K562 (cell line): ENCODE results near the gene NCOA3. TPM values are rescaled to one million over a fixed set of nuclear protein-coding genes. Genes with fewer than 3 reads are reported as not detected.

ENCODE experiments used
- ATAC-seq: fragments of 200-7000 bp; cut with Tn5 transposase; 3 replicates; pipeline ENCODE4 v1.9.1; 2020; ENCODE audit warnings: moderate library complexity
- BruUV-seq: library from RNA; stranded (reverse); fragments of 400-500 nt; replicated peaks from 2 replicates; lab custom pipeline; 2021; lab: Mats Ljungman, UMichigan
- CTCF ChIA-PET: fragments of 300-600 bp; formaldehyde crosslinking; extraction: SDS; loops from one replicate; lab custom pipeline; 2021; ENCODE audit warnings: low intra/inter-chr PET ratio; lab: Yijun Ruan, JAX
- POLR2A ChIA-PET: fragments of 300-600, 350-650 bp; sonication (Branson Sonifier 250); formaldehyde crosslinking; extraction: SDS; loops from one replicate; lab custom pipeline; 2021; ENCODE audit warnings: antibody characterized with exemption, inconsistent platforms; lab: Yijun Ruan, JAX
- DNase-seq, 4 experiments: peaks; one replicate each; pipeline versions ENCODE4 v3.0.0 to v3.0.0-alpha.2; 2011 to 2018; ENCODE audit warnings: low spot score in 3 of 4, mixed read lengths in 3 of 4; ENCODE audit errors: extremely low read depth in 1 of 4
- FAIRE-seq: peaks from 2 replicates; lab custom pipeline; 2011; peaks lifted over from hg19 to GRCh38; lab: Jason Lieb, UNC
- H2AFZ ChIP-seq: 2 replicates; pipeline ENCODE4 v1.6.0; 2011; ENCODE audit warnings: low read depth, low read length, control low read depth, inconsistent platforms
- H3K27ac ChIP-seq: fragments of 200-600 bp; 3 replicates; pipeline ENCODE4 v1.8.0; 2011; ENCODE audit warnings: low read depth, mild to moderate bottlenecking, control low read depth, inconsistent platforms, low read length, moderate library complexity, mixed read lengths; ENCODE audit errors: extremely low read depth
- H3K27me3 ChIP-seq, 2 experiments: fragments of 300-600 bp in 1 of 2; 2 replicates in 1 of 2; 3 replicates in 1 of 2; pipeline versions ENCODE4 v1.6.0 to v1.8.0; 2011; ENCODE audit warnings: inconsistent platforms in 2 of 2, low read length in 2 of 2, mild to moderate bottlenecking in 1 of 2, mixed read lengths in 1 of 2, moderate library complexity in 1 of 2; ENCODE audit not compliant: control insufficient read depth in 2 of 2, insufficient read depth in 2 of 2
- H3K36me3 ChIP-seq: fragments of 300-600 bp; 3 replicates; pipeline ENCODE4 v1.8.0; 2011; ENCODE audit warnings: mild to moderate bottlenecking, low read length, inconsistent platforms; ENCODE audit not compliant: control insufficient read depth, insufficient read depth
- H3K4me1 ChIP-seq, 2 experiments: fragments of 200-600 bp in 1 of 2; replicated peaks in 1 of 2; 2 replicates in 1 of 2; 3 replicates in 1 of 2; pipeline versions ENCODE4 v1.5.1 to v1.8.0; 2011; ENCODE audit warnings: inconsistent platforms in 2 of 2, low read length in 2 of 2, mild to moderate bottlenecking in 1 of 2, mixed read lengths in 1 of 2, moderate library complexity in 1 of 2; ENCODE audit not compliant: control insufficient read depth in 2 of 2, insufficient read depth in 2 of 2
- H3K4me2 ChIP-seq: 2 replicates; pipeline ENCODE4 v1.6.1; 2011; ENCODE audit warnings: low read length, control low read depth, inconsistent platforms, mixed read lengths; ENCODE audit not compliant: insufficient read depth
- H3K4me3 ChIP-seq: fragments of 200-600 bp; sonication (generic), shearing (Covaris generic); 2 replicates; pipeline ENCODE4 v1.5.1; 2016; ENCODE audit warnings: control low read depth, inconsistent platforms
- H3K79me2 ChIP-seq: fragments of 200-600 bp; 3 replicates; pipeline ENCODE4 v1.8.0; 2011; ENCODE audit warnings: low read length, inconsistent platforms; ENCODE audit not compliant: control insufficient read depth, insufficient read depth
- H3K9ac ChIP-seq, 2 experiments: 2 replicates each; pipeline versions ENCODE4 v1.6.0 to v1.6.1; 2011; ENCODE audit warnings: low read depth in 2 of 2, low read length in 2 of 2, control low read depth in 1 of 2, inconsistent platforms in 1 of 2, mild to moderate bottlenecking in 1 of 2, mixed read lengths in 1 of 2; ENCODE audit not compliant: insufficient read depth in 1 of 2
- H3K9me1 ChIP-seq: one replicate; pipeline ENCODE4 v1.6.0; 2011; ENCODE audit warnings: inconsistent platforms, mild to moderate bottlenecking, low read length, moderate library complexity; ENCODE audit not compliant: control insufficient read depth, insufficient read depth
- H3K9me3 ChIP-seq: replicated peaks from 2 replicates; pipeline ENCODE4 v1.5.1; 2011; ENCODE audit warnings: low read depth, low read length, inconsistent platforms; ENCODE audit not compliant: control insufficient read depth, insufficient read depth
- H4K20me1 ChIP-seq: replicated peaks from 2 replicates; pipeline ENCODE4 v1.6.1; 2011; ENCODE audit warnings: low read length, inconsistent platforms, mixed read lengths; ENCODE audit not compliant: control insufficient read depth, insufficient read depth
- DACH1 ChIP-seq: fragments of 450-650 bp; IDR thresholded peaks from 2 replicates; pipeline ENCODE4 v1.6.1; 2018; ENCODE audit not compliant: partially characterized antibody
- RBM25 ChIP-seq: fragments of 200-400 bp; formaldehyde crosslinking; IDR thresholded peaks from 2 replicates; pipeline ENCODE4 v1.6.1; 2018; ENCODE audit warnings: low read length, low read depth, moderate library complexity; ENCODE audit not compliant: severe bottlenecking
- ZBTB11 ChIP-seq, 3 experiments: fragments of 200-800 bp in 1 of 3; fragments of 250-450 bp in 1 of 3; fragments of 450-650 bp in 1 of 3; sonication (Bioruptor Pico) in 1 of 3; sonication (Bioruptor generic) in 1 of 3; formaldehyde crosslinking in 1 of 3; IDR thresholded peaks; 2 replicates each; pipeline versions ENCODE4 v1.6.1 to v1.8.0; 2016 to 2022; ENCODE audit warnings: mild to moderate bottlenecking in 2 of 3, missing genetic modification characterization in 2 of 3, missing compliant biosample characterization in 1 of 3, moderate library complexity in 1 of 3
- WGBS: fragments of 100-300 bp; shearing (Covaris generic); methylation state at CpG from one replicate; pipeline ENCODE4 v1.1.6; 2016; ENCODE audit warnings: low coverage, mixed read lengths; ENCODE audit not compliant: insufficient coverage; ENCODE audit errors: missing lambda C conversion rate; 5-methylcytosine and 5-hydroxymethylcytosine counted together
- in situ Hi-C: fragments of 300-500 bp; cut with MboI; formaldehyde crosslinking; loops from 4 replicates; pipeline ENCODE4 v1.15.0; 2018; ENCODE audit warnings: inconsistent platforms, mixed read lengths
- intact Hi-C: fragments of 100-400 bp; cut with micrococcal nuclease; formaldehyde crosslinking; loops from 2 replicates; pipeline ENCODE4 v1.14.2; 2022
- polyA plus RNA-seq, 8 experiments: library from polyadenylated mRNA; depleted of rRNA in 4 of 8; stranded (reverse) in 5 of 8; unstranded in 3 of 8; fragments of >200 nt; fragmentation: Nextera tagmentation in 2 of 8; fragmentation: Illumina TruSeq in 1 of 8; extraction: Ambion mirVana in 2 of 8; extraction: Trizol in 1 of 8; gene quantifications; 2 replicates each; pipeline versions ENCODE4 v1.2.1 to v1.2.3, GENCODE V29; 2011 to 2014; ENCODE audit warnings: inconsistent platforms in 1 of 8, missing spikeins in 1 of 8
- total RNA-seq, 7 experiments: library from RNA; depleted of rRNA in 6 of 7; stranded (reverse); fragments of >200 nt in 6 of 7; fragmentation: Illumina TruSeq in 2 of 7; extraction: Trizol in 2 of 7; gene quantifications; 2 replicates each; pipeline versions ENCODE4 v1.2.1 to v1.2.3, GENCODE V29; 2011 to 2021; ENCODE audit warnings: low replicate concordance in 1 of 7

NCOA3 gene
- total and polyA plus RNA-seq, 9 of the 15 experiments (the other 6 are each of a cell fraction or from before 2014, with no cell fraction given) = 3.2 to 24.3 (median 14.4) TPM

DNA sequence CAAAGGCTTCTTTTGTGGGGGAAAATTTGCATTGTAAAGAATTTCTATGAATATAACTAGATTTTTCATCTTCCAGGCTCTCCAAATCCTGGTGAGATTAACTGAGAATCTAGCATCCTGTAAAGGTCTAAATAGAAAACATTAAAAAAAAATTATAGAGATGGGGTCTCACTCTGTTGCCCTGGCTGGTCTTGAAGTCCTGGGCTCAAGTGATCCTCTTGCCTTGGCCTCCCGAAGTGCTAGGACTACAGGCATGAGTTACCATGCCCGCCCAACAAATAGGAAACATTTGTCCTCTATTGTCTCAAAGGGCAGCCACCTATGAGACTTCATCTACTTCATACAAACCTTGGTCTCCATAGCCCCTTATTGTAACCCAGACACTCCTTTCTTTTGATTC lies 25.2 kb upstream of the NCOA3 start:
- TF ChIP-seq ZBTB11 (CRISPR knock-in tag; IDR thresholded peaks at IDR 0.05) (peak in 1 of 3 experiments; percentile 81; a peak in 1 of 6 replicates), DACH1 (no peak), RBM25 (peak; percentile 38)
- H3K9me3 ChIP-seq = no peaks in the 10 kb centered on the region
- in situ Hi-C loops (no loop called here), intact Hi-C loops (no loop called here)
- 49% methylated on average over 2 of the region's 2 CpGs for WGBS
- no peak overlapping the region for H2AFZ ChIP-seq
- H3K4me2 ChIP-seq = no peak overlapping the region
- ChIA-PET CTCF (interaction anchor here (0.7 kb wide), 1 partner anchor 12 kb away, joined by 6 read pairs; no protein-coding TSS in a partner anchor), POLR2A (no interaction called here)
- BruUV-seq = no TSS peak
- H3K27ac ChIP-seq = no peak overlapping the region
- no peaks in the 10 kb centered on the region for H3K9me1 ChIP-seq
- H4K20me1 ChIP-seq = no peaks in the 10 kb centered on the region
- FAIRE-seq (no peak), ATAC-seq (no peak), DNase-seq (no peak)
- no peak overlapping the region for H3K9ac ChIP-seq
- H3K4me1 ChIP-seq = peaks cover 4 to 12% of the 10 kb centered on the region in 2 experiments; a peak in 4 of 5 replicates
- H3K4me3 ChIP-seq = no peak overlapping the region
- H3K79me2 ChIP-seq = no peaks in the 10 kb centered on the region
- no peaks in the 10 kb centered on the region for H3K36me3 ChIP-seq
- no peaks in the 10 kb centered on the region for H3K27me3 ChIP-seq
